PC-3 (cell line): ENCODE results near the gene SLFNL1.

Experiments
- CTCF ChIP-seq: fragments of 300-600 bp; sonication (generic); conservative IDR thresholded peaks from 2 replicates; pipeline ENCODE4 v1.5.1; 2017; ENCODE audit warnings: antibody characterized with exemption, low read depth, mild to moderate bottlenecking, low read length
- EZH2 ChIP-seq: fragments of 300-600 bp; sonication (generic); IDR thresholded peaks from one replicate; pipeline ENCODE4 v1.6.1; 2017; ENCODE audit warnings: antibody characterized with exemption, mild to moderate bottlenecking, low read length; ENCODE audit not compliant: unreplicated experiment

- TF ChIP-seq CTCF (no peak), EZH2 (no peak)
These were observed 9.5 kb upstream of the SLFNL1 start for GRCh38 chr1:41030872-41031616.
